Ascending aorta (tissue), 2 donors: Measurements from ENCODE around the gene FKRP. TPM values are rescaled to one million over a fixed set of nuclear protein-coding genes. Genes with fewer than 3 reads are reported as not detected.
A peak's percentile ranks its signal among the peaks of the same experiment; 100 is the strongest.

ENCODE experiments used
- DNase-seq, 2 donors: peaks; one replicate each; pipeline ENCODE4 v3.0.0-alpha.2; 2019; ENCODE audit warnings: low spot score in 2 of 2
- H3K27ac ChIP-seq, 2 donors: fragments of 200-600 bp; sonication (generic); one replicate each; pipeline ENCODE4 v1.5.1; 2016 to 2017; ENCODE audit warnings: mild to moderate bottlenecking in 1 of 2
- H3K27me3 ChIP-seq: fragments of 200-600 bp; sonication (generic); one replicate; pipeline ENCODE4 v1.5.1; 2017
- H3K36me3 ChIP-seq, 2 donors: fragments of 200-600 bp; sonication (generic); one replicate each; pipeline ENCODE4 v1.5.1; 2016
- H3K4me1 ChIP-seq, 2 donors: fragments of 200-600 bp; sonication (generic); one replicate each; pipeline ENCODE4 v1.5.1; 2016 to 2017; ENCODE audit warnings: mild to moderate bottlenecking in 1 of 2
- H3K4me3 ChIP-seq, 2 donors: fragments of 200-600 bp; sonication (generic); one replicate each; pipeline ENCODE4 v1.5.1; 2016 to 2017; ENCODE audit warnings: mild to moderate bottlenecking in 1 of 2
- H3K9me3 ChIP-seq, 2 donors: fragments of 200-600 bp; sonication (generic); one replicate each; pipeline ENCODE4 v1.5.1; 2016
- intact Hi-C: fragments of 100-400 bp; cut with DNase I; formaldehyde crosslinking; loops from one replicate; pipeline ENCODE4 v1.15.1; 2023
- total RNA-seq: library from RNA; depleted of rRNA; stranded (reverse); fragments of >200 nt; gene quantifications from one replicate; pipeline ENCODE4 v1.1.0, GENCODE V29; 2016
- TF ChIP-seq, protein P1 (sequence below), 3 experiments: fragments of 200-600 bp in 2 of 3; fragments of 450-650 bp in 1 of 3; sonication (generic) in 2 of 3; IDR thresholded peaks; one replicate each; pipeline ENCODE4 v1.5.1; 2016 to 2019; ENCODE audit warnings: antibody characterized with exemption in 3 of 3, mild to moderate bottlenecking in 1 of 3, moderate library complexity in 1 of 3

Gene FKRP
- total RNA-seq, 1 donor from 2014 or later = 11.8 TPM

DNA sequence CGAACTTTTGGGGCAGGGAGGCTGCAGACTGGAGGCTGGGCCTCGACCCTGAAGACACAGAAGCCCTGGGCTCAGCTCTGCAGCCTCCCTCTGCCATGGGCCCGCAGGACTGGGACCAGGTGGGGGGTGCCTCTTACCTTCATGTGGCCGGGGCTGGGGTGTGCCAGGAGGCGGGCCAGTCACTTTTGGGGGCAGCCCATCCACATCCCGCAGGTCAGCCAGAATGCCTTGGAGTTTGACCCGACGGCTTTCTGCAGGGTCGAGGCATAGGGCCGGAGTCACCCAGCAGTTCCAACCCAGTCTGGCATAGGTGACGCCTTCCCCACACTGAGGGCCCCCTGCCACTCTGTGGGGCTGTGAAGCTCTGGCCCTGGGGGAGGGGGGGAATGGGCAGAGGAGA is 18.1 kb upstream of the FKRP start:
- intact Hi-C loops = loop anchor here (1.0 kb wide), 1 partner anchor 23 kb away; no protein-coding TSS in a partner anchor
- no peak overlapping the region for H3K27ac ChIP-seq

DNA sequence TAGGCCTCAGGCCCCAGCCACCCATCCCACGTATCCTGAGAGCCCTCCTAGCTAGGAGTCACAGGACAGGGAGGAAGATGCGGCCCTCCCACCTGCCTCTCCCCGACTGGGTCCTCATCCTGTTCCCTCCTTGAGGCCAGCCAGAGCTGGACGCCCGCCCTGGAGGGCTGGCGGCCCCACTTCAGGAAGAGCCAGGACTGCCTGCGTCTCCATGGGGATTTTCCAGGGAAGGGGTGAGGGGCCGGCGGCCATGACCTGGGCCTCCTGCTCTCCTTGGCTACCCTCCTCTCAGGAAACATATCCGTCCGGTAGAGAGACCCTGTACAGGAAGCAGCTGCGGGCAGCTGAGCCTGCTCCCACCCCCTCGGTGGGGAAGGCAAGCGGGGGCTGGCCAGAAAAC is 17.6 kb upstream of the FKRP start:
- Histone ChIP-seq H3K4me1 (no peaks in the 10 kb centered on the region), H3K27me3 (no peaks in the 10 kb centered on the region), H3K4me3 (no peak overlapping the region), H3K9me3 (no peaks in the 10 kb centered on the region), H3K27ac (no peak overlapping the region), H3K36me3 (peaks cover 92 to 94% of the 10 kb centered on the region in 2 donors)
- DNase-seq = no peak
- intact Hi-C loops = loop anchor here (1.0 kb wide), 1 partner anchor 24 kb away; no protein-coding TSS in a partner anchor
- TF ChIP-seq, protein P1, sequence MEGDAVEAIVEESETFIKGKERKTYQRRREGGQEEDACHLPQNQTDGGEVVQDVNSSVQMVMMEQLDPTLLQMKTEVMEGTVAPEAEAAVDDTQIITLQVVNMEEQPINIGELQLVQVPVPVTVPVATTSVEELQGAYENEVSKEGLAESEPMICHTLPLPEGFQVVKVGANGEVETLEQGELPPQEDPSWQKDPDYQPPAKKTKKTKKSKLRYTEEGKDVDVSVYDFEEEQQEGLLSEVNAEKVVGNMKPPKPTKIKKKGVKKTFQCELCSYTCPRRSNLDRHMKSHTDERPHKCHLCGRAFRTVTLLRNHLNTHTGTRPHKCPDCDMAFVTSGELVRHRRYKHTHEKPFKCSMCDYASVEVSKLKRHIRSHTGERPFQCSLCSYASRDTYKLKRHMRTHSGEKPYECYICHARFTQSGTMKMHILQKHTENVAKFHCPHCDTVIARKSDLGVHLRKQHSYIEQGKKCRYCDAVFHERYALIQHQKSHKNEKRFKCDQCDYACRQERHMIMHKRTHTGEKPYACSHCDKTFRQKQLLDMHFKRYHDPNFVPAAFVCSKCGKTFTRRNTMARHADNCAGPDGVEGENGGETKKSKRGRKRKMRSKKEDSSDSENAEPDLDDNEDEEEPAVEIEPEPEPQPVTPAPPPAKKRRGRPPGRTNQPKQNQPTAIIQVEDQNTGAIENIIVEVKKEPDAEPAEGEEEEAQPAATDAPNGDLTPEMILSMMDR (IDR thresholded peaks at IDR 0.05) = no peak

More for the DNA sequence above, 18.1 kb upstream of the FKRP start:
- Histone ChIP-seq H3K4me3 (no peak overlapping the region), H3K27me3 (no peaks in the 10 kb centered on the region), H3K9me3 (no peaks in the 10 kb centered on the region), H3K4me1 (no peaks in the 10 kb centered on the region), H3K36me3 (peaks cover 92 to 94% of the 10 kb centered on the region in 2 donors)
- TF ChIP-seq, protein P1 (IDR thresholded peaks at IDR 0.05) = no peak
- DNase-seq = no peak

DNA sequence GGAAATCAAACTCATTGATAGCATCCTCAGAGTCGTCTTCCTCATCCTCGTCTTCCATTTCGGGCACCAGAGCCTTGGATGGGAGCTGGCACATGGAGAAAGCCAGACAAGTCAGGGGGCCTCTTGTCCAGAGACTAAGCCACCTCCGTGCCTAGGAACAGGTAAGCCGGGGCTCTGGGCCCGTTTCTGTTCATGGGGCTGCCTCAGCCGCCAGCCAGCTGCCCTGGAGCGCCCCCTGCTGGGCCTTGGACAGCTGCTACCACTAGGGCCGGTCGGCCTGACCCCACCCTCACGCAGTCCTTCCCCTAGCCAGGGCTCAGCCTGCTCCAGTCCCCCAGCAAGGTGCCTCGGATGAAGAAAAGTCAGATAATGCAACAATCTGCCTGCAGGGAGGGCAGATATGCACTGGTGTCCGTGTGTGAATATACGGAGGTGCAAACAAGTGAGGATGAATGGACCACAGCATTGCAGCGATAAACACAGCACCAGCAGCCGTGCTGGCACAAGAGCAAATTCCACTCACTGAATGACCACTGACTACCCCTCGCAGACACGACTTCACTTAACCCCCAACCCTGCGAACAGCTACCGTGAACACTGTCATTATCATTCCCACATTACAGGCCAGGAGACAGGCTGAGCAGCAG is 17.0 kb upstream of the FKRP start:
- TF ChIP-seq, protein P1 (IDR thresholded peaks at IDR 0.05) = peak; percentile 85 to 92 (median 91)
- Histone ChIP-seq H3K4me1 (no peaks in the 10 kb centered on the region), H3K36me3 (peaks cover 90 to 94% of the 10 kb centered on the region in 2 donors), H3K4me3 (no peak overlapping the region), H3K27ac (no peak overlapping the region), H3K9me3 (no peaks in the 10 kb centered on the region), H3K27me3 (no peaks in the 10 kb centered on the region)
- intact Hi-C loops = loop anchor here (1.0 kb wide), 1 partner anchor 25 kb away; no protein-coding TSS in a partner anchor
- no peak for DNase-seq

DNA sequence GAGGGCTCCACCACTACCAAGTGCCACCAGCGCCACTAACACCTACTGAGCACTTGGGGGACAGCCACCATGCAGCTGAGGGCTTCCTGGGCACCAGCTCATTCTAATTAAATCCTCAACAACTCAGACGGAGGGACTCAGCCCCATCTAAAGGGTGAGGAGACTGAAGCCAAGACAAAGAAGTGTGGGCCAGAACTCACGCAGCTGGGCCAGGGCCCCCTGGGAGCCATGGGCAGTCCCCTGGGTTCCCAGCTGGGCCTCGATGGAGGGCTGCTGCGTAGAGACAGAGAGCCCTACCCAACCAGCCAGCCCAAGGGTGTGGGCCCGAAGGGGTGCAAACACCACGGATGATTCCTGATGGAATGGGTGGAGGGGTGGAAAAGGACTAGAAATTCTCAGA is 16.2 kb upstream of the FKRP start:
- peaks cover 89 to 90% of the 10 kb centered on the region in 2 donors for H3K36me3 ChIP-seq
- TF ChIP-seq, protein P1 (IDR thresholded peaks at IDR 0.05) = no peak
- no peaks in the 10 kb centered on the region for H3K4me1 ChIP-seq
- no peak overlapping the region for H3K4me3 ChIP-seq
- intact Hi-C loops = no loop called here
- no peaks in the 10 kb centered on the region for H3K27me3 ChIP-seq
- no peak for DNase-seq
- no peak overlapping the region for H3K27ac ChIP-seq
- H3K9me3 ChIP-seq = no peaks in the 10 kb centered on the region

DNA sequence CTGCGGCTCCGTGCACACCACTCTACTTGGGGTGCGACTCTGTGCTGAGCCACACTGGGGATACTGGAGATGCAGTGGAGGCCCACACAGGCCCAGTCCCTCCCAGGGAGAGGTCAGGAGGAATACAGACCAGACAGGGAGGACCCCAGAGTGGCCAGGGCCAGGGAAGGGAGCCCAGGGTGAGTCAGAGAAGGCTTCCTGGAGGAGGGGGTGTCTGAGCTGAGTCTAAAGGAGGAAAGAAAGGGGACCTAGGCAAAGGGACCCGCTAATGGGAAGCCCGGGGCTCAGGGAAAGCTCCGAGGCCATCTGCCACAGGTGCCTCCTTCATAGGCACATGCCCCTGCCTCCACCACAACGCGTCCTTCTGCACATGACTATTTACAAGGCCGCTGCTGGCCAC is 15.7 kb upstream of the FKRP start:
- intact Hi-C loops = no loop called here
- DNase-seq = no peak
- H3K4me1 ChIP-seq = no peaks in the 10 kb centered on the region
- H3K36me3 ChIP-seq = peaks cover 85 to 89% of the 10 kb centered on the region in 2 donors
- TF ChIP-seq, protein P1 (IDR thresholded peaks at IDR 0.05) = no peak
- no peak overlapping the region for H3K4me3 ChIP-seq
- H3K27me3 ChIP-seq = no peaks in the 10 kb centered on the region
- H3K27ac ChIP-seq = no peak overlapping the region
- H3K9me3 ChIP-seq = no peaks in the 10 kb centered on the region
